Vagina (tissue), 2 donors: Measurements from ENCODE around the gene ANO10.

ENCODE experiments used
- CTCF ChIP-seq, 3 experiments: fragments of 450-650 bp in 2 of 3; fragments of 200-600 bp in 1 of 3; sonication (generic) in 1 of 3; IDR thresholded peaks; one replicate each; pipeline ENCODE4 v1.5.1; 2017 to 2019; ENCODE audit warnings: antibody characterized with exemption in 3 of 3, mild to moderate bottlenecking in 2 of 3, moderate library complexity in 2 of 3
- POLR2A ChIP-seq, 2 donors: fragments of 450-650 bp; IDR thresholded peaks; one replicate each; pipeline ENCODE4 v1.6.1; 2017; ENCODE audit warnings: antibody characterized with exemption in 2 of 2, mild to moderate bottlenecking in 2 of 2, moderate library complexity in 2 of 2
- POLR2AphosphoS5 ChIP-seq, 2 donors: sonication (generic); formaldehyde crosslinking; IDR thresholded peaks; one replicate each; pipeline ENCODE4 v1.9.0; 2017; ENCODE audit warnings: antibody characterized with exemption in 2 of 2, mild to moderate bottlenecking in 2 of 2, low read depth in 1 of 2; ENCODE audit not compliant: insufficient read depth in 1 of 2

- no peak for TF ChIP-seq POLR2A (IDR thresholded peaks at IDR 0.05)
- no peak for TF ChIP-seq CTCF (IDR thresholded peaks at IDR 0.05)
- TF ChIP-seq POLR2AphosphoS5 (IDR thresholded peaks at IDR 0.05; ENCODE audit: insufficient read depth in 1 of 2, low read depth in 1 of 2) = no peak
These were observed 290.8 kb downstream of the ANO10 start for GRCh38 chr3:43330981-43331380.
